GM19395 (cell line): ENCODE data around the gene MS4A15.
"Not testable (repeated sequence)": the region's sequence is repeated elsewhere in the genome, so short reads cannot be mapped to it uniquely, and the experiment has no call there.

Experiments
- ATAC-seq: cut with Tn5 transposase; IDR thresholded peaks from one replicate; pipeline ENCODE4 v1.9.1; 2021; ENCODE audit warnings: mild to moderate bottlenecking, moderate library complexity; ENCODE audit not compliant: unreplicated experiment

MS4A15 gene

GRCh38 chr11:60798631-60799030, 42.0 kb downstream of the MS4A15 start:
- ATAC-seq: no peak

- no peak for ATAC-seq
Measured at GRCh38 chr11:60801194-60801593, 44.5 kb downstream of the MS4A15 start.

GRCh38 chr11:60803273-60803936, 46.7 kb downstream of the MS4A15 start:
- ATAC-seq: no peak

GRCh38 chr11:60809249-60809648, 52.6 kb downstream of the MS4A15 start:
- ATAC-seq: no peak

GRCh38 chr11:60809691-60810090, 53.0 kb downstream of the MS4A15 start:
- no peak for ATAC-seq

- ATAC-seq: no peak
Measured at GRCh38 chr11:60810151-60810550, 53.5 kb downstream of the MS4A15 start.

- no peak for ATAC-seq
Measured at GRCh38 chr11:60810569-60810968, 53.9 kb downstream of the MS4A15 start.

- no peak for ATAC-seq
Measured at GRCh38 chr11:60813324-60813723, 56.7 kb downstream of the MS4A15 start.

GRCh38 chr11:60814112-60814511, 57.4 kb downstream of the MS4A15 start:
- no peak for ATAC-seq

GRCh38 chr11:60816590-60817157, 60.0 kb downstream of the MS4A15 start:
- ATAC-seq: no peak

- no peak for ATAC-seq
Measured at GRCh38 chr11:60818057-60818456, 61.4 kb downstream of the MS4A15 start.

GRCh38 chr11:60821827-60822599, 65.3 kb downstream of the MS4A15 start:
- no peak for ATAC-seq

- not testable (repeated sequence) for ATAC-seq
Measured at GRCh38 chr11:60823745-60824306, 67.2 kb downstream of the MS4A15 start.

- ATAC-seq: no peak
Measured at GRCh38 chr11:60825118-60825517, 68.5 kb downstream of the MS4A15 start.

GRCh38 chr11:60825790-60826189, 69.1 kb downstream of the MS4A15 start:
- no peak for ATAC-seq
